Measurements from ENCODE around the gene FNBP1L. TPM values are rescaled to one million over a fixed set of nuclear protein-coding genes. Genes with fewer than 3 reads are reported as not detected.

Gene FNBP1L
- total and polyA plus RNA-seq, 2 of the 8 experiments (the other 6 are each of a cell fraction or from before 2014, with no cell fraction given), result 48.9 to 95.9 TPM

DNA sequence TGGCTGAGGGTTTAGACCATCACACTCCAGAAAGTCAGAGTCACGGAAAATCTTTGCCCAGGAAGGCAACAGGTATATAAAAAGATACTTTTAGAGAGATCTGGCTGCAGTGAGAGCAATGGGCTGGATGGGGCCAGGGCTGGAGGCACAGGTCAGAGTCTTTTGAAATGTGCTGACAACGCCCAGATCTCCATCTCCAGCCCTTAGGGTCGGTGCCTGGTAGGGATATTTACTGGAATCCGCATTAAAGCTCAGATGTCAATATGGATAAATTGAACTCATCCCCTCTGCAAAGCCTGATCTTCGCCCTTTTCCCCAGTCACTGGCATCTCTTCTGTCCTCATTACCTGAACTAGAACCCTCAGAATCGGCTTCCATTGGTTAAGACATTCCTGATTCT is 151.6 kb downstream of the FNBP1L start:
- no peak overlapping the region for H3K4ac ChIP-seq (replicated peaks; ENCODE audit: insufficient read length, low read depth, low read length)
- WGBS, 2 experiments (ENCODE audit: extremely low coverage in 1 of 2, insufficient coverage in 1 of 2, insufficient read length in 1 of 2, insufficient replicate concordance in 2 of 2, low coverage in 1 of 2, low lambda C conversion rate in 2 of 2, missing lambda C conversion rate in 1 of 2), result 92% methylated on average over 6 of the region's 6 CpGs; no CpG with 5 or more reads in 1 of the 2 experiments
- H4K5ac ChIP-seq (ENCODE audit: insufficient read length, low read depth, low read length), result no peak overlapping the region
- no peaks in the 10 kb centered on the region; a peak in 1 of 4 replicates for H3K79me2 ChIP-seq (ENCODE audit: control insufficient read depth in 1 of 2, insufficient read depth in 2 of 2, low read length in 2 of 2)
- H2BK20ac ChIP-seq (ENCODE audit: low read length), result no peak overlapping the region
- H3K56ac ChIP-seq (replicated peaks; ENCODE audit: insufficient read length, low read depth, low read length), result no peak overlapping the region
- no peak overlapping the region for H3K23ac ChIP-seq (ENCODE audit: insufficient read length)
- no peak overlapping the region for H3K14ac ChIP-seq (ENCODE audit: insufficient read length)
- no peak overlapping the region for H2AK5ac ChIP-seq (ENCODE audit: low read depth, low read length)
- H4K91ac ChIP-seq (replicated peaks; ENCODE audit: insufficient read length, low read length), result no peak overlapping the region
- H3K9me3 ChIP-seq (ENCODE audit: insufficient read depth in 2 of 2, low read depth in 1 of 2, low read length in 1 of 2), result no peaks in the 10 kb centered on the region
- no peak overlapping the region for H3K4me2 ChIP-seq (ENCODE audit: insufficient read depth in 1 of 2, low read depth in 2 of 2, low read length in 2 of 2)
- ChIA-PET CTCF (ENCODE audit: partially characterized antibody) (interaction anchor here (1.1 to 1.6 kb wide), 4 partner anchors 22 to 295 kb away, joined by 3 to 6 read pairs (median 4); no protein-coding TSS in a partner anchor), POLR2A (ENCODE audit: partially characterized antibody) (interaction anchor here (1.4 to 1.8 kb wide), 2 partner anchors 14 to 18 kb away, joined by 3 to 6 read pairs; no protein-coding TSS in a partner anchor)
- no peak overlapping the region for H2BK120ac ChIP-seq (replicated peaks; ENCODE audit: low read depth, low read length)
- no peak for DNase-seq (ENCODE audit: low read depth in 1 of 2, low spot score in 2 of 2)
- H2BK5ac ChIP-seq (ENCODE audit: low read depth, low read length), result no peak overlapping the region
- no peaks in the 10 kb centered on the region for H3K23me2 ChIP-seq (ENCODE audit: low read depth, low read length)
- H2AFZ ChIP-seq (ENCODE audit: low read length), result no peak overlapping the region
- H4K20me1 ChIP-seq (replicated peaks in 1 of 2; ENCODE audit: control insufficient read depth in 1 of 2, insufficient read depth in 2 of 2, low read length in 2 of 2), result no peaks in the 10 kb centered on the region
- no peak overlapping the region for H3K9ac ChIP-seq (replicated peaks in 1 of 4; ENCODE audit: extremely low read depth in 1 of 4, low read depth in 3 of 4, low read length in 3 of 4)
- no peak overlapping the region for H4K8ac ChIP-seq (ENCODE audit: extremely low read depth, insufficient read depth, low read length)
- H2BK15ac ChIP-seq (ENCODE audit: low read length), result no peak overlapping the region
- no peak overlapping the region for H3K27ac ChIP-seq (ENCODE audit: low read depth, low read length)
- FAIRE-seq, result no peak
- TF ChIP-seq RNF2 (IDR thresholded peaks at IDR 0.05; ENCODE audit: borderline replicate concordance, low read depth, low read length, missing control alignments, poor library complexity, severe bottlenecking), result no peak
- TF ChIP-seq HDAC6 (IDR thresholded peaks at IDR 0.05; ENCODE audit: low read depth, low read length), result no peak
- no peak for TF ChIP-seq GTF2F1 (IDR thresholded peaks at IDR 0.05; ENCODE audit: borderline replicate concordance, low read depth, low read length)
- TF ChIP-seq, protein P1, sequence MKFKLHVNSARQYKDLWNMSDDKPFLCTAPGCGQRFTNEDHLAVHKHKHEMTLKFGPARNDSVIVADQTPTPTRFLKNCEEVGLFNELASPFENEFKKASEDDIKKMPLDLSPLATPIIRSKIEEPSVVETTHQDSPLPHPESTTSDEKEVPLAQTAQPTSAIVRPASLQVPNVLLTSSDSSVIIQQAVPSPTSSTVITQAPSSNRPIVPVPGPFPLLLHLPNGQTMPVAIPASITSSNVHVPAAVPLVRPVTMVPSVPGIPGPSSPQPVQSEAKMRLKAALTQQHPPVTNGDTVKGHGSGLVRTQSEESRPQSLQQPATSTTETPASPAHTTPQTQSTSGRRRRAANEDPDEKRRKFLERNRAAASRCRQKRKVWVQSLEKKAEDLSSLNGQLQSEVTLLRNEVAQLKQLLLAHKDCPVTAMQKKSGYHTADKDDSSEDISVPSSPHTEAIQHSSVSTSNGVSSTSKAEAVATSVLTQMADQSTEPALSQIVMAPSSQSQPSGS (IDR thresholded peaks at IDR 0.05; ENCODE audit: low read length), result no peak
- no peak overlapping the region for H3K4me3 ChIP-seq (ENCODE audit: extremely low read depth in 1 of 4, insufficient read depth in 2 of 4, low read depth in 3 of 4, low read length in 4 of 4)
- H3K18ac ChIP-seq (ENCODE audit: extremely low read depth, low read length), result no peak overlapping the region
- peaks cover 0 to 9% (median 5%) of the 10 kb centered on the region in 4 experiments; a peak in 4 of 7 replicates for H3K4me1 ChIP-seq (replicated peaks in 1 of 4; ENCODE audit: control insufficient read depth in 3 of 4, insufficient read depth in 4 of 4, low read length in 3 of 4)
- H3K79me1 ChIP-seq (ENCODE audit: low read depth, low read length), result peaks cover under 1% of the 10 kb centered on the region; the same call in 1 of the 2 replicates
- no peak overlapping the region for H2BK12ac ChIP-seq (ENCODE audit: low read depth, low read length)
- no peaks in the 10 kb centered on the region for H3K36me3 ChIP-seq (ENCODE audit: control insufficient read depth in 2 of 4, insufficient read depth in 4 of 4, low read length in 3 of 4)
- H3K27me3 ChIP-seq (replicated peaks in 1 of 4; ENCODE audit: control insufficient read depth in 3 of 4, extremely low read depth in 1 of 4, insufficient read depth in 3 of 4, low read length in 3 of 4), result no peaks in the 10 kb centered on the region

Data from H1 (cell line).